Gastrocnemius medialis (tissue), 4 donors: ENCODE measurements around the gene CSH1.
"Not testable (repeated sequence)": the region's sequence is repeated elsewhere in the genome, so short reads cannot be mapped to it uniquely, and the experiment has no call there.

Source experiments
- POLR2A ChIP-seq, 2 donors: fragments of 450-650 bp; IDR thresholded peaks; one replicate each; pipeline ENCODE4 v1.6.1; 2017; ENCODE audit warnings: antibody characterized with exemption in 2 of 2, mild to moderate bottlenecking in 2 of 2, moderate library complexity in 2 of 2
- TF ChIP-seq, protein P1 (sequence below), 5 experiments: fragments of 450-650 bp in 3 of 5; fragments of 200-600 bp in 2 of 5; sonication (generic) in 2 of 5; IDR thresholded peaks in 4 of 5; conservative IDR thresholded peaks in 1 of 5; 1 replicate in 4 of 5; 2 replicates in 1 of 5; pipeline ENCODE4 v1.5.1; 2016 to 2019; ENCODE audit warnings: antibody characterized with exemption in 5 of 5, mild to moderate bottlenecking in 3 of 5, moderate library complexity in 3 of 5

DNA sequence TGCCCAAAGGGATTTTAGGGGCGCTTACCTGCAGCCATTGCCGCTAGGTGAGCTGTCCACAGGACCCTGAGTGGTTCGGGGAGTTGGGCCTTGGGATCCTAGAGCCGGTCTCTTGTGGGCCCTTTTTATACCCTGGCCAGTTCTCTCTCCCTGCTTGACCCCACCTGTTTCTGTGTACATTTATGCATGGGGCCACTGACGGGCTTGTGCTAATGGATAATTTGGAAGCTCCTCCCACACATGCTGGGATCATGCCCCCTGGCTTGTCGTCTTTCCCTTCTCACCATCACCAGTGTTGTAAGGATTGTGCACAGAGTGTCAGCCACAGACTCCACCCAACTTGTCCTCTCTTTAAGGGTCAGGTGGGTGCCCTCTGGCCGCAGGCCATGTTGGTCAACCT lies 22.8 kb downstream of the CSH1 start, which contains the start of gene CSH2:
- not testable (repeated sequence) for TF ChIP-seq POLR2A (IDR thresholded peaks at IDR 0.05)
- TF ChIP-seq, protein P1, sequence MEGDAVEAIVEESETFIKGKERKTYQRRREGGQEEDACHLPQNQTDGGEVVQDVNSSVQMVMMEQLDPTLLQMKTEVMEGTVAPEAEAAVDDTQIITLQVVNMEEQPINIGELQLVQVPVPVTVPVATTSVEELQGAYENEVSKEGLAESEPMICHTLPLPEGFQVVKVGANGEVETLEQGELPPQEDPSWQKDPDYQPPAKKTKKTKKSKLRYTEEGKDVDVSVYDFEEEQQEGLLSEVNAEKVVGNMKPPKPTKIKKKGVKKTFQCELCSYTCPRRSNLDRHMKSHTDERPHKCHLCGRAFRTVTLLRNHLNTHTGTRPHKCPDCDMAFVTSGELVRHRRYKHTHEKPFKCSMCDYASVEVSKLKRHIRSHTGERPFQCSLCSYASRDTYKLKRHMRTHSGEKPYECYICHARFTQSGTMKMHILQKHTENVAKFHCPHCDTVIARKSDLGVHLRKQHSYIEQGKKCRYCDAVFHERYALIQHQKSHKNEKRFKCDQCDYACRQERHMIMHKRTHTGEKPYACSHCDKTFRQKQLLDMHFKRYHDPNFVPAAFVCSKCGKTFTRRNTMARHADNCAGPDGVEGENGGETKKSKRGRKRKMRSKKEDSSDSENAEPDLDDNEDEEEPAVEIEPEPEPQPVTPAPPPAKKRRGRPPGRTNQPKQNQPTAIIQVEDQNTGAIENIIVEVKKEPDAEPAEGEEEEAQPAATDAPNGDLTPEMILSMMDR (IDR thresholded peaks at IDR 0.05 in 4 of 5, conservative IDR thresholded peaks at IDR 0.05 in 1 of 5): not testable (repeated sequence)
